HUES6 (cell line): ENCODE results near the gene PHF23.

ENCODE experiments used
- H3K27ac ChIP-seq: 2 replicates; pipeline ENCODE4 v1.7.0; 2013; ENCODE audit warnings: low read depth, mild to moderate bottlenecking, low read length, inconsistent platforms
- H3K27me3 ChIP-seq: 2 replicates; pipeline ENCODE4 v1.6.1; 2013; ENCODE audit warnings: low read length; ENCODE audit not compliant: control insufficient read depth, insufficient read depth
- H3K36me3 ChIP-seq: 2 replicates; pipeline ENCODE4 v1.6.1; 2013; ENCODE audit warnings: low read length; ENCODE audit not compliant: control insufficient read depth, insufficient read depth
- H3K4me1 ChIP-seq: 2 replicates; pipeline ENCODE4 v1.6.1; 2013; ENCODE audit warnings: low read length; ENCODE audit not compliant: control insufficient read depth, insufficient read depth
- H3K4me3 ChIP-seq: 2 replicates; pipeline ENCODE4 v1.5.1; 2013; ENCODE audit warnings: low read depth, low read length
- H3K9ac ChIP-seq: one replicate; pipeline ENCODE4 v1.6.1; 2013; ENCODE audit warnings: mild to moderate bottlenecking, low read length
- H3K9me3 ChIP-seq: 2 replicates; pipeline ENCODE4 v1.6.1; 2013; ENCODE audit warnings: low read depth, low read length; ENCODE audit not compliant: control insufficient read depth, insufficient read depth

PHF23 gene

GRCh38 chr17:7266784-7267183 is 27.5 kb upstream of the PHF23 start:
- Histone ChIP-seq H3K9ac (no peak overlapping the region), H3K27ac (no peak overlapping the region), H3K36me3 (no peaks in the 10 kb centered on the region), H3K9me3 (no peaks in the 10 kb centered on the region), H3K4me1 (peaks cover 7% of the 10 kb centered on the region; the same call in 1 of the 2 replicates), H3K27me3 (peaks cover 18% of the 10 kb centered on the region; the same call in 1 of the 2 replicates), H3K4me3 (no peak overlapping the region)

GRCh38 chr17:7263801-7264078 is 24.5 kb upstream of the PHF23 start:
- Histone ChIP-seq H3K27ac (peak overlapping the region; percentile 0; the same call in 1 of the 2 replicates), H3K36me3 (peaks cover 17% of the 10 kb centered on the region), H3K9ac (peak overlapping the region; percentile 53), H3K4me1 (peaks cover 7% of the 10 kb centered on the region), H3K4me3 (peak overlapping the region; percentile 92), H3K27me3 (peaks cover 29% of the 10 kb centered on the region; the same call in 1 of the 2 replicates), H3K9me3 (no peaks in the 10 kb centered on the region)

GRCh38 chr17:7262935-7263800 is 23.9 kb upstream of the PHF23 start:
- Histone ChIP-seq H3K4me3 (peak overlapping the region; percentile 92), H3K27ac (peak overlapping the region; percentile 45; the same call in 1 of the 2 replicates), H3K9ac (peak overlapping the region; percentile 53), H3K4me1 (peaks cover 7% of the 10 kb centered on the region), H3K27me3 (peaks cover 29% of the 10 kb centered on the region; the same call in 1 of the 2 replicates), H3K9me3 (no peaks in the 10 kb centered on the region), H3K36me3 (peaks cover 23% of the 10 kb centered on the region)

DNA sequence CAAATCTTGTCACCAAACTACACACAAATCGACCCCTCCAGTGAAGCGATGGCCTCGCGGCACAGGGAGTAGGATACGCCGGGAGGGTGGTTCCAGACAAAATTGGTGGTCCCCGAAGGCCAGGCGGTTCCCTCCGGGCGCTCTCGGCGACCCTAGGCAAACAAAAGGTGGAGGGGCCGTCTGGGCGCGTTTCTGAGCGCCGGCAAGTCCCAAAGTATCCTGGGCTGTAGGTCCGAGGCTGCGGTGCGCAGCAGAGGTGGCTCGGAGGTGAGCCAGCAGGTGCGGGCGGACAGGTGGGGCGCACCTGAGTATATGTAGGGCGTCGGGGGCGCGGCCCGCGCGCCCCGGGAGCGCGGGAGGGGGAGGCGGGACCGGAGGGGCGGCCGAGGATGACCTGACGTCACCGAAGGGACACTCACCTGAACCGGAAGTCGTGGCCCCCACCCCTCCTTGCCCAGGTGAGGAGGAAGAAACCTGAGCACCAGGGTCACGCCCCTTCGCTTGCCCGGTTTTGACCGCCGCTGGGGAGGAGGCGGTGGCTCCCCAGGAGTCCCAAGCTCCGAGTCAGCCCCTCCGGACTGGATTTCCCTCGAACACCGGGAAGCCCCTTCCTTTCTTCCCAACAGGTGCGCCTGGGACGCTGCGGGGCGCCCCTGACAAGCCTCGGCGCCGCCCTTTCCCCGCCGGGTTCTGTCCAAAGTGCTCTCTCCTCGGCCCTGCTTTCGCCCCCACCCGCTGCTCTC is 23.1 kb upstream of the PHF23 start, which contains the start of gene CLDN7:
TSS of gene CLDN7 (minus strand) at position 287 of the 743 bp plus-strand sequence. CDS start 435 bp downstream, outside the sequence.
- Histone ChIP-seq H3K27me3 (peaks cover 29% of the 10 kb centered on the region; the same call in 1 of the 2 replicates), H3K4me1 (peaks cover 7% of the 10 kb centered on the region), H3K9me3 (no peaks in the 10 kb centered on the region), H3K4me3 (peak within 1 kb of the TSS; percentile 92), H3K36me3 (peaks cover 28% of the 10 kb centered on the region), H3K27ac (peak within 1 kb of the TSS; percentile 99), H3K9ac (peak within 1 kb of the TSS; percentile 91)

- no peaks in the 10 kb centered on the region for H3K9me3 ChIP-seq
- H3K27ac ChIP-seq, result peak overlapping the region; percentile 99
- H3K36me3 ChIP-seq, result peaks cover 36% of the 10 kb centered on the region
- H3K4me3 ChIP-seq, result peak overlapping the region; percentile 92
- peak overlapping the region; percentile 91 for H3K9ac ChIP-seq
- peaks cover 7% of the 10 kb centered on the region for H3K4me1 ChIP-seq
- peaks cover 29% of the 10 kb centered on the region; the same call in 1 of the 2 replicates for H3K27me3 ChIP-seq
These were observed 22.3 kb upstream of the PHF23 start for GRCh38 chr17:7261379-7262191.

GRCh38 chr17:7260651-7261378 is 21.6 kb upstream of the PHF23 start:
- H3K36me3 ChIP-seq, result peaks cover 43% of the 10 kb centered on the region
- peaks cover 4% of the 10 kb centered on the region; the same call in 1 of the 2 replicates for H3K4me1 ChIP-seq
- peak overlapping the region; percentile 99 for H3K27ac ChIP-seq
- peak overlapping the region; percentile 92 for H3K4me3 ChIP-seq
- peaks cover 29% of the 10 kb centered on the region; the same call in 1 of the 2 replicates for H3K27me3 ChIP-seq
- H3K9me3 ChIP-seq, result no peaks in the 10 kb centered on the region
- H3K9ac ChIP-seq, result peak overlapping the region; percentile 91

- Histone ChIP-seq H3K9ac (peak overlapping the region; percentile 91), H3K4me1 (peaks cover 4% of the 10 kb centered on the region; the same call in 1 of the 2 replicates), H3K36me3 (peaks cover 48% of the 10 kb centered on the region), H3K4me3 (peak overlapping the region; percentile 92), H3K27ac (peak overlapping the region; percentile 99; the same call in 1 of the 2 replicates), H3K9me3 (no peaks in the 10 kb centered on the region), H3K27me3 (peaks cover 29% of the 10 kb centered on the region; the same call in 1 of the 2 replicates)
These were observed 20.9 kb upstream of the PHF23 start for GRCh38 chr17:7260151-7260550.

- H3K36me3 ChIP-seq, result peaks cover 54% of the 10 kb centered on the region
- no peaks in the 10 kb centered on the region for H3K9me3 ChIP-seq
- no peak overlapping the region for H3K27ac ChIP-seq
- no peak overlapping the region for H3K9ac ChIP-seq
- H3K4me3 ChIP-seq, result no peak overlapping the region
- H3K4me1 ChIP-seq, result peaks cover 3% of the 10 kb centered on the region; the same call in 1 of the 2 replicates
- peaks cover 29% of the 10 kb centered on the region; the same call in 1 of the 2 replicates for H3K27me3 ChIP-seq
These were observed 20.3 kb upstream of the PHF23 start for GRCh38 chr17:7259555-7259889.

DNA sequence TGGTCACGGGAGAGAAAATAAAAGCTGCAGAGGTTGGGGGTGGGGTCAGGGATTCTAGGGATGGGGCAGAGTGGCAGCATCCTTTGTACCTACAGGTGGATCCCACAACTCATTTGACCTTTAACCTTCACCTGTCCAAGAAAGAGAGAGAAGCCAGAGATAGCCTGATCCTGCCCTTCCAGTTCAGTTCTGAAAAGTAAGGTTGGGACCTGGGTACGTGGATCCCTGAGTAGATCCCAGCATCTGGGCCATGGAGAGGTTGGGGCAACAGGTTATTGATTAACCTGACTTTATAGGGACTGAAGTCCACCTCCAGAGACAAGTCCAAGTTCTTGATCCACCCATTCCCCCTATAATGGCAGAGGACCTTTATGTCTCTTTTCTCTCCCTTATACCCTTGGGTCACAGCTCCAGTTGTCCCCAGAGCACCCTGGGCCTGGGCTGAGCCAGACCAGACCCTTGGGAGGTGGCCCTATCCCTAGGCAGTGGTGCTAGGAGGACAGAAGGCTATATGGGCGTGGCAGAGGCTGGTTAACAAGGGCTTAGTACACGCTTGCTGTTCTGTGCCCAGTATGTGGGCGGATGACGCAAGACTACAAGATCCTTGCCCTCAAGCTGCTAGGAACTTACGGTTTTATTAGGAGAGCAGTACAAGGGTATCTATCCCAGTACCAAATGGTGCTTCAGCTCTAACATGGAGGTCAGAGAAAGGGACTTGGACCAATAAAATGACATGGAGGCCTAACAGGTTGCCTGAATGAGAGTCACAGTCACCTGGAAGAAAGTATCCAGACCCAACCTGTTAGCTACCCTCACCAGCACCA is 19.7 kb upstream of the PHF23 start:
- peaks cover 60% of the 10 kb centered on the region for H3K36me3 ChIP-seq

More for the DNA sequence above, 19.7 kb upstream of the PHF23 start:
- H3K9me3 ChIP-seq, result no peaks in the 10 kb centered on the region
- peaks cover 29% of the 10 kb centered on the region; the same call in 1 of the 2 replicates for H3K27me3 ChIP-seq
- H3K4me1 ChIP-seq, result no peaks in the 10 kb centered on the region; the same call in 1 of the 2 replicates
- H3K27ac ChIP-seq, result no peak overlapping the region
- H3K4me3 ChIP-seq, result no peak overlapping the region
- no peak overlapping the region for H3K9ac ChIP-seq
